Cardiac fibroblast (primary cell): ENCODE data around the gene DAP3.
"Not testable (repeated sequence)": the region's sequence is repeated elsewhere in the genome, so short reads cannot be mapped to it uniquely, and the experiment has no call there.

Experiments used
- DNase-seq, 2 donors: peaks; one replicate each; pipeline versions ENCODE4 v3.0.0 to v3.0.0-alpha.2; 2010; ENCODE audit warnings: low read depth in 2 of 2
- H3K4me3 ChIP-seq, 2 donors: replicated peaks in 1 of 2; 1 replicate in 1 of 2; 2 replicates in 1 of 2; pipeline ENCODE4 v1.5.1; 2011; ENCODE audit warnings: low read depth in 2 of 2, low read length in 2 of 2, mild to moderate bottlenecking in 2 of 2, moderate library complexity in 1 of 2
- CTCF ChIP-seq: IDR thresholded peaks from one replicate; pipeline ENCODE4 v1.5.1; 2011; ENCODE audit warnings: low read depth, mild to moderate bottlenecking, low read length, inconsistent platforms

Gene DAP3

DNA sequence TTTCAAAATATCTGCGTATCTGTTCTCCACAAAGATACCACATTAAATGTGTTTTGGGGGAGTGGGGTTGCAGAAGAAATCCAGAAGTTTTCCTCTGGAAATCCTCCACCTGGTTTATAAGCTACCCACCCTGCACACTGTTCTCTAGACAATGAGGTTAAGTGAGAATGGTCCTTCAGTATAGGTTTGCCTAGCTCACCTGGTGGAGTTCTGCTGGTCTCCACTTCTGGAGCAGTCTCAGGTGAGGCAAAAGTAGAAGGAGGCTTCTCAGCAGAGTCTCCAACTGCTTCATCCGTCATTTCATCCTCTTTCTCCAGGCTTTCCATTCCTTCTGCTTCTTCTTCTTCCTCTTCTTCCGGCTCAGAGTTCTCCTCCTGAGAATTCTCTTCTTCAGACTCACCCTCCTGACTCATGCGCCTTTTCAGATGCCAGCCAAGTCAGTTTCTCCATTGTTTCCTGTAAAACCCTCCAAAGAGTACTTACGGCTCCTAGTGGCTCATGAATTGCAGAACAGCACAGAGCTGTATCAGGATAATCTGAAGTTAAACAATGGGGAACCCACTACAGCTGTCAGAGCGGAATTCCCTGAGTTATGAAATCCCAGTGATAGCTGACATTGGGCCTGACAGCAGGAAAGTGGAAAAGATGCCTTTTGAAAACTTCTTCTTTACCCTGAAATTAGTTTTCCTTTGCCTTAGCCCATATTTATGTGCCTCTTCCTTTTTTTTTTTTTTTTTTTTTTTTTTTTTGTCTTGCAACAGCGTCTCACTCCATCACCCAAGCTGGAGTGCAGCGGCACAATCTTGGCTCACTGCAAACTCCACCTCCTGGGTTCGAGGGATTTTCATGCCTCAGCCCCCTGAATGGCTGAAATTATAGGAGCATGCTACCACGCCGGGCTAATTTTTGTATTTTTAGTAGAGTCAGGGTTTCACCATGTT, 40.4 kb upstream of the DAP3 start:
- peak; percentile 95 to 96 for DNase-seq
- peak; percentile 66 for TF ChIP-seq CTCF
- H3K4me3 ChIP-seq: peak overlapping the region; percentile 11 to 51

DNA sequence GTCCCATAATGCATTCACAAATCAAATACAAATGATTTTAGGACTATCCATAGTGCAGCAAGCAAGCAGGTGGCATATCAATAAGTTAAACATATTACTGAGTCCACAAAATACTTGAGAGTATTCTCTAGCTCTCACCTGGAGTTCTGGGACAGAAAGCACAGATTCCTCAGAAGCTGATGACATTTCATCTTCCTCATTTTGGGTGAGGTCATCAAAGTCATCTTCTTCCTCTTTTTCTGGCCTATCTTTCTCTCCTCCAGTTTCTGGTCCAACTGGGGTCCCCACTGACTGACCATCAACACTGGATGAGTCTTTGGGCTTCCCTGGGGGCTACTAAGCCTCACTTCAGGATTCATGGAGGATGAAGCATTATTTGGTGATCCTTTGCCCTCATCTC, 39.2 kb upstream of the DAP3 start:
- no peak overlapping the region for H3K4me3 ChIP-seq
- no peak for TF ChIP-seq CTCF
- DNase-seq: no peak

DNA sequence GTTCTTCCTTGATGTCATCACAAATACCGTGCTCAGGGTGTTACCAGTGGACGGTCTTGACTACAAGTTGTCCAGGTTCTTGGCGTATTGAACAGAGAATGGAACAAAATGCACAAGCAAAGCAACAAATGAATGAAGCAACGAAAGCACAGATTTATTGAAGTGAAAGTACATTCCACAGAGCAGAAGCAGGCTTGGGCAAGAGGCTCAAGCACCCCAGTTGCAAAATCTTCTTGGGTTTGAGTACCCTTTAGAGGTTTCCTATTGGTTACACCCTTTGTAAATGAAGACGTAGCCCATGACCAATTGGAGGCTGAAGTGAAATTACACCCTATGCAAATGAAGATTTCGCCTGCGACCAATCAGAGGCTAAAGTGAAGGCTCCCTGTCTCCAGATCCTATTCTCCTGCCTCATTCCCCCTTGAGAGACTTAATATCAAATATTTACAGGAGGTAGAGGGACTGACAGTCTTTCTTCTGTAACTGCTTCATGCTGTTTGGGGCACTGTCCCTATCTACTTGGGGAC, 38.6 kb upstream of the DAP3 start:
- H3K4me3 ChIP-seq: no peak overlapping the region
- DNase-seq: no peak
- TF ChIP-seq CTCF: no peak

DNA sequence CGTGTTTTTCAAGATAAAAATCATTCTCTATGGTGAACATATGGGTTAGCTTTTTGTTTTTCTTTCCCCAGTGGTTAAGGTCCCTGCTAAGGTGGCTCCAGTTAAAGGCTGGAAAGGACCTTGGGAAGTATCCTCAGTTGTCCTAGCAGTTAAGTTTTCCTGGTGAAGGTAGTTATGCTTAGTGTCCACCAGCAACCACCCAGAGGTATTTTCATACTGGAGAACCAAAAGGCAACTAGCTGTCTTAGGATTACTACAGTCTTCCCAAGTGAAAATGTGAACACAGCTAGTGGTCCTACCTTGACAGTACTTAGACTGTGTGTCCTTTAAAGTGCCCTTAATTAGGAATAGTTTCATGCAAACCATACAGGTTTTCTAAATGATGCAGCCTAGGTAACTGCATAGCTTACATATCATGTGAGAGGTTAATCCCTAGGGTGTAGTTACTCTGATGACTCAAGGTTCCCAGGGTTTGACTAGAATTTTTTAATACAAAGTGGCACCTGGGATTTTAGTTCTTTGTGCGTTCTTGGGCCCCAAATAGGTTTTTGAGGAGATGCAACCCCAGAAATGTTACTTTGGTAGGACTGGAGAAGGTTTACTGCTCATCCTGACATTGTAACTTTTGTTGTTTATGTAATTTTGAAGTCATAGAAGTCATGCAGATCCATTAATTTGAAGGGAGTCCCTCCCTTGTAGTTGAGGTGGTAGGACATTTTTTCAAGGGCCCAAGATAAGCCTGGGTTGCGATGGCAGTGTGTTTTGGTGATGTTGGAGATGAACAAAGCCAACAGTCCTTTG, 36.8 kb upstream of the DAP3 start:
- no peak overlapping the region for H3K4me3 ChIP-seq
- peak in 1 of 2 donors; percentile 35 for DNase-seq
- no peak for TF ChIP-seq CTCF

GRCh38 chr1:155652951-155653350, 35.9 kb upstream of the DAP3 start:
- no peak for DNase-seq
- no peak overlapping the region for H3K4me3 ChIP-seq
- TF ChIP-seq CTCF: no peak

DNA sequence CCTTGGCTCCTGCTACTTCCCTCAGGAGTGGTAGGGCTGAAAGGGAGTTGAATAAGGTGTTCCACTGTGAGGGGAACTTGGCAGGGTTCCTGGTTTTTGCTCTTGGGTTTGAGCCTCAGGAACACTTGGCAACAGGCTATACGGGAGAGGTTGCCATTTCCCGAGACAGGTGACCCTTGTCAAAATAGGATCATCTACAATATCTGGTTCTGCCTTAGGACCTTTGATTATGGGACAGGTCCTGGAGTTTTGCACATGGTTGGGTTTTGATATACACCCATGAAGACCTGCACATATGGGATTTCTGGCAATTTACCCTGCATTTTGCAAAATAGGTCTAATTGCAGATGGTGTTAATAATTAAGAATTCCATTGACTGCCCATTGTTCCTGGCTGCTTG, 31.4 kb upstream of the DAP3 start:
- no peak overlapping the region for H3K4me3 ChIP-seq
- no peak for DNase-seq
- no peak for TF ChIP-seq CTCF

DNA sequence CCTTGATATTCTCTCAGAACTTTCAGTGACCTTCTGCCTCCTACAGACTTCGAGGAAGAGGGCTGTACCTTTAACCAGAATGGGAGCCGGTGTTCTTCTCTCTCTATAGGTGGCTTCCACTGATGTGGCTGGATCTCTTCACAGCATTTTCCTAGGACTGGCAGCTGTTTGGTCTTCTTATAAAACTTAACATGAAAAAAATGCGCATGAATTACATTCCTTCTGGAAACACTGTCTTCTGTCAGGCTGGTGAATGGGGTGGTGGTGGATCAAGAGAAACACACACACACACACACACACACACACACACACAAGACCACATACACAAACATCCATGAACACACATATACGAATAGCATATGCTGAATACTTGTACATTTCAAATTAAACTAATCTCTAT, 27.7 kb upstream of the DAP3 start:
- DNase-seq, H3K4me3 ChIP-seq: not testable (repeated sequence)
